Kidney epithelial cell (primary cell): Measurements from ENCODE around the gene POLR2C. TPM values are rescaled to one million over a fixed set of nuclear protein-coding genes. Genes with fewer than 3 reads are reported as not detected.

ENCODE experiments used
- DNase-seq: peaks from one replicate; pipeline ENCODE4 v3.0.0-alpha.2; 2010; ENCODE audit warnings: low read depth
- H3K27me3 ChIP-seq: 2 replicates; pipeline ENCODE4 v1.6.0; 2011; ENCODE audit warnings: low read length; ENCODE audit not compliant: control insufficient read depth, insufficient read depth
- H3K36me3 ChIP-seq: 2 replicates; pipeline ENCODE4 v1.5.1; 2011; ENCODE audit warnings: low read length; ENCODE audit not compliant: control insufficient read depth, insufficient read depth
- H3K4me3 ChIP-seq: 2 replicates; pipeline ENCODE4 v1.5.1; 2011; ENCODE audit warnings: low read depth, mild to moderate bottlenecking, control low read depth, low read length
- CTCF ChIP-seq: IDR thresholded peaks from 2 replicates; pipeline ENCODE4 v1.5.1; 2011; ENCODE audit warnings: mild to moderate bottlenecking, moderate library complexity, low read length, control low read depth, inconsistent platforms; ENCODE audit not compliant: insufficient read depth, poor library complexity, severe bottlenecking
- total RNA-seq: library from RNA; depleted of rRNA; stranded (reverse); fragments of >200 nt; gene quantifications from 2 replicates; pipeline ENCODE4 v1.2.3, GENCODE V29; 2015

The POLR2C gene
- total RNA-seq, 1 donor from 2014 or later, result 70.4 TPM

- Histone ChIP-seq H3K27me3 (peaks cover 4% of the 10 kb centered on the region), H3K4me3 (no peak overlapping the region), H3K36me3 (no peaks in the 10 kb centered on the region)
- TF ChIP-seq CTCF, result no peak
- DNase-seq, result no peak
Observed at GRCh38 chr16:57510016-57510871, 47.8 kb downstream of the POLR2C start.

- no peak for TF ChIP-seq CTCF
- Histone ChIP-seq H3K27me3 (peaks cover 4% of the 10 kb centered on the region), H3K36me3 (no peaks in the 10 kb centered on the region), H3K4me3 (no peak overlapping the region)
- DNase-seq, result no peak
Observed at GRCh38 chr16:57512296-57513001, 50.0 kb downstream of the POLR2C start.

- Histone ChIP-seq H3K4me3 (no peak overlapping the region), H3K36me3 (no peaks in the 10 kb centered on the region), H3K27me3 (no peaks in the 10 kb centered on the region)
- no peak for DNase-seq
- no peak for TF ChIP-seq CTCF
Observed at GRCh38 chr16:57513371-57514102, 51.1 kb downstream of the POLR2C start.

- Histone ChIP-seq H3K4me3 (no peak overlapping the region), H3K36me3 (no peaks in the 10 kb centered on the region), H3K27me3 (no peaks in the 10 kb centered on the region)
- DNase-seq, result no peak
- TF ChIP-seq CTCF, result no peak
Observed at GRCh38 chr16:57514371-57514770, 51.9 kb downstream of the POLR2C start.

GRCh38 chr16:57514791-57515600, 52.5 kb downstream of the POLR2C start:
- Histone ChIP-seq H3K4me3 (no peak overlapping the region), H3K27me3 (no peaks in the 10 kb centered on the region), H3K36me3 (no peaks in the 10 kb centered on the region)
- no peak for TF ChIP-seq CTCF
- DNase-seq, result no peak
